ENCODE results near the gene AFG3L2. TPM values are rescaled to one million over a fixed set of nuclear protein-coding genes. Genes with fewer than 3 reads are reported as not detected.

The AFG3L2 gene
- total and polyA plus RNA-seq, 9 of the 15 experiments (the other 6 are each of a cell fraction or from before 2014, with no cell fraction given) = 24.1 to 109 (median 84.0) TPM

GRCh38 chr18:12336887-12337286, 40.1 kb downstream of the AFG3L2 start:
- Histone ChIP-seq H4K20me1 (replicated peaks; ENCODE audit: control insufficient read depth, insufficient read depth, low read length) (peaks cover 4% of the 10 kb centered on the region; the same call in 1 of the 2 replicates), H3K9me1 (ENCODE audit: control insufficient read depth, insufficient read depth, low read length) (no peaks in the 10 kb centered on the region), H3K9me3 (replicated peaks; ENCODE audit: control insufficient read depth, insufficient read depth, low read depth, low read length) (no peaks in the 10 kb centered on the region), H2AFZ (ENCODE audit: low read depth, low read length) (no peak overlapping the region), H3K27me3 (ENCODE audit: control insufficient read depth in 2 of 2, insufficient read depth in 2 of 2, low read length in 2 of 2) (no peaks in the 10 kb centered on the region), H3K36me3 (ENCODE audit: control insufficient read depth, insufficient read depth, low read length) (peaks cover 75% of the 10 kb centered on the region), H3K9ac (ENCODE audit: insufficient read depth in 1 of 2, low read depth in 2 of 2, low read length in 2 of 2) (no peak overlapping the region), H3K4me2 (ENCODE audit: insufficient read depth, low read length) (no peak overlapping the region), H3K4me1 (replicated peaks in 1 of 2; ENCODE audit: control insufficient read depth in 2 of 2, insufficient read depth in 2 of 2, low read length in 2 of 2) (no peaks in the 10 kb centered on the region; a peak in 1 of 5 replicates), H3K27ac (ENCODE audit: extremely low read depth, low read depth, low read length) (no peak overlapping the region), H3K4me3 (no peak overlapping the region), H3K79me2 (ENCODE audit: control insufficient read depth, insufficient read depth, low read length) (no peaks in the 10 kb centered on the region; the same call in 2 of the 3 replicates)
- CTCF ChIA-PET (ENCODE audit: low intra/inter-chr PET ratio) = no interaction called here
- intact Hi-C loops (cut with micrococcal nuclease) (no loop called here), in situ Hi-C loops (cut with MboI) (no loop called here)
- POLR2A ChIA-PET = interaction anchor here (0.8 kb wide), 1 partner anchor 22 kb away, joined by 3 read pairs; no protein-coding TSS in a partner anchor
- BruUV-seq (replicated peaks) = no TSS peak
- ATAC-seq = peak; percentile 54; the same call in 2 of the 3 replicates
- no peak for FAIRE-seq
- WGBS (ENCODE audit: insufficient coverage, low coverage, missing lambda C conversion rate) = 42% methylated on average over 6 of the region's 6 CpGs
- peak in 1 of 4 experiments; percentile 30 for DNase-seq (ENCODE audit: extremely low read depth in 1 of 4, low spot score in 3 of 4)
- TF ChIP-seq ZNF444 (CRISPR knock-in tag; IDR thresholded peaks at IDR 0.05) (no peak), PKNOX1 (IDR thresholded peaks at IDR 0.05) (peak; percentile 93), ATF7 (IDR thresholded peaks at IDR 0.05) (no peak), ESRRA (IDR thresholded peaks at IDR 0.05; ENCODE audit: borderline replicate concordance, low read depth) (peak; percentile 82; the same call in 1 of the 2 replicates), CEBPG (CRISPR knock-in tag; IDR thresholded peaks at IDR 0.05) (no peak), CEBPG (tag; conservative IDR thresholded peaks at IDR 0.05 in 1 of 2, IDR thresholded peaks at IDR 0.05 in 1 of 2) (no peak), MTA1 (IDR thresholded peaks at IDR 0.05; ENCODE audit: borderline replicate concordance) (no peak; the same call in 1 of the 2 replicates), MIER1 (IDR thresholded peaks at IDR 0.05; ENCODE audit: low read depth) (no peak), ESRRB (CRISPR knock-in tag; IDR thresholded peaks at IDR 0.05; ENCODE audit: borderline replicate concordance) (no peak), TEAD1 (CRISPR knock-in tag; IDR thresholded peaks at IDR 0.05) (peak; percentile 44 to 94; a peak in 3 of 4 replicates), BRF2 (IDR thresholded peaks at IDR 0.05; ENCODE audit: borderline replicate concordance, insufficient read depth, insufficient read length) (no peak), KLF6 (CRISPR knock-in tag; IDR thresholded peaks at IDR 0.05; ENCODE audit: borderline replicate concordance) (no peak), PML (IDR thresholded peaks at IDR 0.05; ENCODE audit: low read length) (no peak), ZNF79 (CRISPR knock-in tag; IDR thresholded peaks at IDR 0.05; ENCODE audit: low read depth) (no peak), FOSL1 (tag; conservative IDR thresholded peaks at IDR 0.05) (peak; percentile 38; the same call in 1 of the 2 replicates), RUNX1 (IDR thresholded peaks at IDR 0.05; ENCODE audit: low read depth) (no peak), MCM7 (IDR thresholded peaks at IDR 0.05) (no peak)
- TF ChIP-seq, protein P1, sequence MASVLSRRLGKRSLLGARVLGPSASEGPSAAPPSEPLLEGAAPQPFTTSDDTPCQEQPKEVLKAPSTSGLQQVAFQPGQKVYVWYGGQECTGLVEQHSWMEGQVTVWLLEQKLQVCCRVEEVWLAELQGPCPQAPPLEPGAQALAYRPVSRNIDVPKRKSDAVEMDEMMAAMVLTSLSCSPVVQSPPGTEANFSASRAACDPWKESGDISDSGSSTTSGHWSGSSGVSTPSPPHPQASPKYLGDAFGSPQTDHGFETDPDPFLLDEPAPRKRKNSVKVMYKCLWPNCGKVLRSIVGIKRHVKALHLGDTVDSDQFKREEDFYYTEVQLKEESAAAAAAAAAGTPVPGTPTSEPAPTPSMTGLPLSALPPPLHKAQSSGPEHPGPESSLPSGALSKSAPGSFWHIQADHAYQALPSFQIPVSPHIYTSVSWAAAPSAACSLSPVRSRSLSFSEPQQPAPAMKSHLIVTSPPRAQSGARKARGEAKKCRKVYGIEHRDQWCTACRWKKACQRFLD (CRISPR knock-in tag; IDR thresholded peaks at IDR 0.05) = no peak
- TF ChIP-seq, protein P2, sequence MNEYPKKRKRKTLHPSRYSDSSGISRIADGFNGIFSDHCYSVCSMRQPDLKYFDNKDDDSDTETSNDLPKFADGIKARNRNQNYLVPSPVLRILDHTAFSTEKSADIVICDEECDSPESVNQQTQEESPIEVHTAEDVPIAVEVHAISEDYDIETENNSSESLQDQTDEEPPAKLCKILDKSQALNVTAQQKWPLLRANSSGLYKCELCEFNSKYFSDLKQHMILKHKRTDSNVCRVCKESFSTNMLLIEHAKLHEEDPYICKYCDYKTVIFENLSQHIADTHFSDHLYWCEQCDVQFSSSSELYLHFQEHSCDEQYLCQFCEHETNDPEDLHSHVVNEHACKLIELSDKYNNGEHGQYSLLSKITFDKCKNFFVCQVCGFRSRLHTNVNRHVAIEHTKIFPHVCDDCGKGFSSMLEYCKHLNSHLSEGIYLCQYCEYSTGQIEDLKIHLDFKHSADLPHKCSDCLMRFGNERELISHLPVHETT (CRISPR knock-in tag; conservative IDR thresholded peaks at IDR 0.05 in 1 of 2, IDR thresholded peaks at IDR 0.05 in 1 of 2) = no peak
